ENCODE measurements around the gene CD300LD.

DNA sequence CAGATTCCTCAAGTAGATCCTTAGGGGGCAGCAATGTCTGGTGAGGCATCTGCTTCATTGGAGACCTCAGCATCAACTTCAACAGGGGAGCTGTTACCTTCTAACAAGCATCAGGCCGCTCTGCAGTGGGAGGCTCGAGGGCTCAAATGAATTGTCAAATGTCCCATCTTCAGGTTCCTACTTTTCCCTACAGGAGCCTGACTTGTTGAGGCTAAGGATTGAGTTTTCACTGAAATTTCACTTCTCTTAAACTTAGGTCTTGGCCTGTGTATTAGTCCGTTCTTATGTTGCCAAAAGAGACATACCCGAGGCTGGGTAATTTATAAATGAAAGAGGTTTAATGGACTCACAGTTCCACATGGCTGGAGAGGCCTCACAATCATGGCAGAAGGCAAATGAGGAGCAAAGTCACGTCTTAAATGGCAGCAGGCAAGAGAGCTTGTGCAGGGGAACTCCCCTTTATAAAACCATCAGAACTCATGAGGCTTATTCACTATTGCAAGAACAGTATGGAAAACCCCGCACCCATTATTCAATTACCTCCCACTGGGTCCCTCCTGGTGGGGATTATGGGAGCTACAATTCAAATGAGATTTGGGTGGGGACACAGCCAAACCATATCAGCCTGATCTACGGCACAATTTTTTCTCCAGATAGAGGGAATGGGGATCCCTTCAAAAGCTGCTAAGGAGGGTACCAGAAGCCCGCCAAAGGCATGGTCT lies 5.1 kb upstream of the CD300LD start:
- TF ChIP-seq, protein P1, sequence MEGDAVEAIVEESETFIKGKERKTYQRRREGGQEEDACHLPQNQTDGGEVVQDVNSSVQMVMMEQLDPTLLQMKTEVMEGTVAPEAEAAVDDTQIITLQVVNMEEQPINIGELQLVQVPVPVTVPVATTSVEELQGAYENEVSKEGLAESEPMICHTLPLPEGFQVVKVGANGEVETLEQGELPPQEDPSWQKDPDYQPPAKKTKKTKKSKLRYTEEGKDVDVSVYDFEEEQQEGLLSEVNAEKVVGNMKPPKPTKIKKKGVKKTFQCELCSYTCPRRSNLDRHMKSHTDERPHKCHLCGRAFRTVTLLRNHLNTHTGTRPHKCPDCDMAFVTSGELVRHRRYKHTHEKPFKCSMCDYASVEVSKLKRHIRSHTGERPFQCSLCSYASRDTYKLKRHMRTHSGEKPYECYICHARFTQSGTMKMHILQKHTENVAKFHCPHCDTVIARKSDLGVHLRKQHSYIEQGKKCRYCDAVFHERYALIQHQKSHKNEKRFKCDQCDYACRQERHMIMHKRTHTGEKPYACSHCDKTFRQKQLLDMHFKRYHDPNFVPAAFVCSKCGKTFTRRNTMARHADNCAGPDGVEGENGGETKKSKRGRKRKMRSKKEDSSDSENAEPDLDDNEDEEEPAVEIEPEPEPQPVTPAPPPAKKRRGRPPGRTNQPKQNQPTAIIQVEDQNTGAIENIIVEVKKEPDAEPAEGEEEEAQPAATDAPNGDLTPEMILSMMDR (IDR thresholded peaks at IDR 0.05) = no peak
- TF ChIP-seq NRF1 (IDR thresholded peaks at IDR 0.05; ENCODE audit: low read depth, low read length) = no peak
- no peak for TF ChIP-seq SMC3 (IDR thresholded peaks at IDR 0.05; ENCODE audit: low read depth, low read length)
- TF ChIP-seq, protein P2, sequence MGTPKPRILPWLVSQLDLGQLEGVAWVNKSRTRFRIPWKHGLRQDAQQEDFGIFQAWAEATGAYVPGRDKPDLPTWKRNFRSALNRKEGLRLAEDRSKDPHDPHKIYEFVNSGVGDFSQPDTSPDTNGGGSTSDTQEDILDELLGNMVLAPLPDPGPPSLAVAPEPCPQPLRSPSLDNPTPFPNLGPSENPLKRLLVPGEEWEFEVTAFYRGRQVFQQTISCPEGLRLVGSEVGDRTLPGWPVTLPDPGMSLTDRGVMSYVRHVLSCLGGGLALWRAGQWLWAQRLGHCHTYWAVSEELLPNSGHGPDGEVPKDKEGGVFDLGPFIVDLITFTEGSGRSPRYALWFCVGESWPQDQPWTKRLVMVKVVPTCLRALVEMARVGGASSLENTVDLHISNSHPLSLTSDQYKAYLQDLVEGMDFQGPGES (IDR thresholded peaks at IDR 0.05; ENCODE audit: low read depth, low read length) = no peak
- TF ChIP-seq GATA2 (CRISPR knock-in tag; IDR thresholded peaks at IDR 0.05) = no peak
- TF ChIP-seq EP300 (IDR thresholded peaks at IDR 0.05; ENCODE audit: borderline replicate concordance in 1 of 2, low read depth in 1 of 2, low read length in 1 of 2) = no peak
- no peak for TF ChIP-seq FOXM1 (IDR thresholded peaks at IDR 0.05; ENCODE audit: low read depth)
- no peak for TF ChIP-seq RFX5 (IDR thresholded peaks at IDR 0.05; ENCODE audit: low read length)
- no peak for TF ChIP-seq NFIC (IDR thresholded peaks at IDR 0.05; ENCODE audit: borderline replicate concordance)
- TF ChIP-seq, protein P3, sequence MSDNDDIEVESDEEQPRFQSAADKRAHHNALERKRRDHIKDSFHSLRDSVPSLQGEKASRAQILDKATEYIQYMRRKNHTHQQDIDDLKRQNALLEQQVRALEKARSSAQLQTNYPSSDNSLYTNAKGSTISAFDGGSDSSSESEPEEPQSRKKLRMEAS (IDR thresholded peaks at IDR 0.05; ENCODE audit: low read depth) = no peak
- no peak for TF ChIP-seq RCOR1 (IDR thresholded peaks at IDR 0.05; ENCODE audit: low read length)
- TF ChIP-seq CHD2 (IDR thresholded peaks at IDR 0.05; ENCODE audit: low read length, partially characterized antibody) = no peak
